ENCODE data around the gene CLPX. TPM values are rescaled to one million over a fixed set of nuclear protein-coding genes. Genes with fewer than 3 reads are reported as not detected.

Gene CLPX
- total RNA-seq, 4 donors from 2014 or later = 74.5 to 110 (median 91.8) TPM

GRCh38 chr15:65115086-65115485 is 70.1 kb downstream of the CLPX start, which contains the start of gene UBAP1L:
Gene UBAP1L, minus strand, starts transcription at chr15:65115200. Its CDS starts 8,985 bp downstream, at chr15:65106215.
- DNase-seq (ENCODE audit: low spot score in 2 of 2) = no peak
- no peak for TF ChIP-seq POLR2A (IDR thresholded peaks at IDR 0.05)
- no peak for TF ChIP-seq CTCF (IDR thresholded peaks at IDR 0.05)
- H3K4me3 ChIP-seq (ENCODE audit: low read depth, poor library complexity, severe bottlenecking) = no peak within 1 kb of the TSS
- WGBS, 2 donors = 88% methylated on average over 2 of the region's 2 CpGs
- intact Hi-C loops (cut with DNase I; ENCODE audit: low total_unique reads) = no loop called here

GRCh38 chr15:65110676-65111292 is 74.4 kb downstream of the CLPX start:
- no peak for TF ChIP-seq CTCF (IDR thresholded peaks at IDR 0.05)
- TF ChIP-seq POLR2A (IDR thresholded peaks at IDR 0.05) = no peak
- intact Hi-C loops (cut with DNase I; ENCODE audit: low total_unique reads) = no loop called here
- no peak overlapping the region for H3K4me3 ChIP-seq (ENCODE audit: low read depth, poor library complexity, severe bottlenecking)
- 75 to 76% methylated on average over 3 of the region's 3 CpGs for WGBS, 2 donors
- DNase-seq (ENCODE audit: low spot score in 2 of 2) = no peak

- no peak for DNase-seq (ENCODE audit: low spot score in 2 of 2)
- no peak overlapping the region for H3K4me3 ChIP-seq (ENCODE audit: low read depth, poor library complexity, severe bottlenecking)
- intact Hi-C loops (cut with DNase I; ENCODE audit: low total_unique reads) = no loop called here
- WGBS, 2 donors = 82 to 88% methylated on average over 5 to 6 of the region's 6 CpGs
- no peak for TF ChIP-seq POLR2A (IDR thresholded peaks at IDR 0.05)
- no peak for TF ChIP-seq CTCF (IDR thresholded peaks at IDR 0.05)
Measured at GRCh38 chr15:65106011-65106590, 79.0 kb downstream of the CLPX start.

GRCh38 chr15:65105038-65105437 is 80.1 kb downstream of the CLPX start:
- TF ChIP-seq POLR2A (IDR thresholded peaks at IDR 0.05) (no peak), CTCF (IDR thresholded peaks at IDR 0.05) (no peak)
- DNase-seq (ENCODE audit: low spot score in 2 of 2) = no peak
- H3K4me3 ChIP-seq (ENCODE audit: low read depth, poor library complexity, severe bottlenecking) = no peak overlapping the region
- 90 to 93% methylated on average over 5 of the region's 5 CpGs for WGBS, 2 donors
- intact Hi-C loops (cut with DNase I; ENCODE audit: low total_unique reads) = no loop called here

GRCh38 chr15:65102912-65103311 is 82.2 kb downstream of the CLPX start:
- 94 to 96% methylated on average over 3 of the region's 3 CpGs for WGBS, 2 donors
- intact Hi-C loops (cut with DNase I; ENCODE audit: low total_unique reads) = loop anchor here (5.0 kb wide), 1 partner anchor 51 kb away; no protein-coding TSS in a partner anchor

More at GRCh38 chr15:65102912-65103311, 82.2 kb downstream of the CLPX start:
- no peak for DNase-seq (ENCODE audit: low spot score in 2 of 2)
- TF ChIP-seq CTCF (IDR thresholded peaks at IDR 0.05) = no peak
- TF ChIP-seq POLR2A (IDR thresholded peaks at IDR 0.05) = no peak
- no peak overlapping the region for H3K4me3 ChIP-seq (ENCODE audit: low read depth, poor library complexity, severe bottlenecking)
